GM12878 (cell line): ENCODE measurements around the gene ACAD11. TPM values are rescaled to one million over a fixed set of nuclear protein-coding genes. Genes with fewer than 3 reads are reported as not detected.

Experiments
- ATAC-seq: fragments of 200-7000 bp; cut with Tn5 transposase; 3 replicates; pipeline ENCODE4 v1.9.1; 2020; ENCODE audit warnings: mild to moderate bottlenecking, moderate library complexity
- BruUV-seq: library from RNA; stranded (reverse); fragments of 400-500 nt; replicated peaks from 2 replicates; lab custom pipeline; 2021; lab: Mats Ljungman, UMichigan
- CTCF ChIA-PET: fragments of 300-600 bp; sonication (Branson Sonifier 250); formaldehyde crosslinking; extraction: SDS; loops from one replicate; lab custom pipeline; 2021; ENCODE audit warnings: inconsistent platforms; lab: Yijun Ruan, JAX
- POLR2A ChIA-PET: fragments of 350-600 bp; formaldehyde crosslinking; extraction: SDS; loops from one replicate; lab custom pipeline; 2021; ENCODE audit warnings: inconsistent platforms; lab: Charles Lee
- RAD21 ChIA-PET: fragments of 300-600 bp; sonication (Branson Sonifier 250); formaldehyde crosslinking; loops from one replicate; lab custom pipeline; 2023; ENCODE audit warnings: antibody characterized with exemption; ENCODE audit not compliant: unreplicated experiment; lab: Charles Lee
- SMC1A ChIA-PET: fragments of 300-600 bp; sonication (Branson Sonifier 250); formaldehyde crosslinking; loops from one replicate; lab custom pipeline; 2023; ENCODE audit not compliant: unreplicated experiment, uncharacterized antibody; lab: Charles Lee
- DNase-seq: peaks from one replicate; pipeline ENCODE4 v3.0.0-alpha.2; 2011; ENCODE audit warnings: low read depth, low spot score
- FAIRE-seq: peaks from 3 replicates; lab custom pipeline; 2011; peaks lifted over from hg19 to GRCh38; lab: Jason Lieb, UNC
- H2AFZ ChIP-seq: 2 replicates; pipeline ENCODE4 v1.6.0; 2011; ENCODE audit warnings: low read depth, low read length, control low read depth; ENCODE audit not compliant: control insufficient read depth
- H3K27ac ChIP-seq: 2 replicates; pipeline ENCODE4 v1.5.1; 2011; ENCODE audit warnings: control low read depth; ENCODE audit not compliant: control insufficient read depth, insufficient read depth
- H3K27me3 ChIP-seq, 2 experiments: replicated peaks in 1 of 2; 2 replicates each; pipeline versions ENCODE4 v1.6.0 to v1.6.1; 2011; ENCODE audit warnings: low read length in 1 of 2; ENCODE audit not compliant: control insufficient read depth in 2 of 2, insufficient read depth in 2 of 2
- H3K36me3 ChIP-seq, 2 experiments: 2 replicates each; pipeline ENCODE4 v1.5.1; 2011; ENCODE audit warnings: low read length in 1 of 2; ENCODE audit not compliant: control insufficient read depth in 2 of 2, insufficient read depth in 2 of 2
- H3K4me1 ChIP-seq: 2 replicates; pipeline ENCODE4 v1.6.1; 2011; ENCODE audit warnings: mild to moderate bottlenecking, low read length, moderate library complexity, mixed read lengths; ENCODE audit not compliant: control insufficient read depth, insufficient read depth
- H3K4me2 ChIP-seq: 2 replicates; pipeline ENCODE4 v1.6.0; 2011; ENCODE audit warnings: control low read depth; ENCODE audit not compliant: control insufficient read depth, insufficient read depth
- H3K4me3 ChIP-seq: fragments of 200-600 bp; sonication (generic); 2 replicates; pipeline ENCODE4 v1.5.1; 2016
- H3K79me2 ChIP-seq: 2 replicates; pipeline ENCODE4 v1.6.0; 2011; ENCODE audit warnings: low read length; ENCODE audit not compliant: control insufficient read depth, insufficient read depth
- H3K9ac ChIP-seq: 2 replicates; pipeline ENCODE4 v1.8.0; 2011; ENCODE audit warnings: low read length, control low read depth, mixed read lengths; ENCODE audit not compliant: control insufficient read depth, insufficient read depth
- H3K9me3 ChIP-seq: replicated peaks from 3 replicates; pipeline ENCODE4 v1.5.1; 2011; ENCODE audit warnings: mild to moderate bottlenecking, low read length; ENCODE audit not compliant: control insufficient read depth, insufficient read depth
- H4K20me1 ChIP-seq: 2 replicates; pipeline ENCODE4 v1.6.0; 2011; ENCODE audit not compliant: control insufficient read depth, insufficient read depth
- BMI1 ChIP-seq: fragments of 450-650 bp; IDR thresholded peaks from 2 replicates; pipeline ENCODE4 v1.6.1; 2016; ENCODE audit warnings: mild to moderate bottlenecking, moderate library complexity, borderline replicate concordance
- BRCA1 ChIP-seq: IDR thresholded peaks from 2 replicates; pipeline ENCODE4 v1.6.1; 2011; ENCODE audit warnings: low read depth, low read length, improper control_type of control experiment
- CBX3 ChIP-seq: fragments of 200-600 bp; sonication (generic); IDR thresholded peaks from 2 replicates; pipeline ENCODE4 v1.6.1; 2016; ENCODE audit warnings: low read depth, borderline replicate concordance
- KAT2A ChIP-seq: conservative IDR thresholded peaks from 2 replicates; pipeline ENCODE4 v1.6.1; 2011; ENCODE audit warnings: low read depth, low read length; ENCODE audit not compliant: control insufficient read depth
- SMC3 ChIP-seq: IDR thresholded peaks from 2 replicates; pipeline ENCODE4 v1.6.1; 2011; ENCODE audit warnings: low read length, improper control_type of control experiment, borderline replicate concordance
- WGBS: methylation state at CpG from one replicate; pipeline ENCODE4 v1.1.6; 2016; ENCODE audit warnings: low lambda C conversion rate; ENCODE audit not compliant: insufficient replicate concordance, insufficient coverage; ENCODE audit errors: missing lambda C conversion rate; 5-methylcytosine and 5-hydroxymethylcytosine counted together
- in situ Hi-C: fragments of 300-500 bp; cut with MboI; formaldehyde crosslinking; loops from 9 replicates; pipeline ENCODE4 v1.14.3; 2018; ENCODE audit warnings: mixed read lengths
- intact Hi-C: fragments of 100-400 bp; cut with micrococcal nuclease; formaldehyde crosslinking; loops from one replicate; pipeline ENCODE4 v1.14.2; 2022; ENCODE audit not compliant: unreplicated experiment
- polyA plus RNA-seq, 11 experiments: library from polyadenylated mRNA; depleted of rRNA in 4 of 11; unstranded in 6 of 11; stranded (reverse) in 5 of 11; fragments of >200 nt; fragmentation: Nextera tagmentation in 4 of 11; fragmentation: Illumina TruSeq in 1 of 11; extraction: Ambion mirVana in 4 of 11; extraction: Trizol in 1 of 11; gene quantifications; 1 replicate in 1 of 11; 2 replicates in 10 of 11; pipeline versions ENCODE4 v1.2.1 to v1.2.3, GENCODE V29; 2011 to 2016; ENCODE audit warnings: inconsistent platforms in 2 of 11, missing spikeins in 2 of 11, low read depth in 1 of 11
- total RNA-seq, 4 experiments: library from RNA; depleted of rRNA in 3 of 4; stranded (reverse); fragments of >200 nt in 3 of 4; fragmentation: Illumina TruSeq in 1 of 4; extraction: Trizol in 1 of 4; gene quantifications; 2 replicates each; pipeline versions ENCODE4 v1.2.1 to v1.2.3, GENCODE V29; 2013 to 2021

The ACAD11 gene
- total and polyA plus RNA-seq, 10 of the 15 experiments (the other 5 are each of a cell fraction or from before 2014, with no cell fraction given), result 2.4 to 15.9 (median 10.4) TPM

DNA sequence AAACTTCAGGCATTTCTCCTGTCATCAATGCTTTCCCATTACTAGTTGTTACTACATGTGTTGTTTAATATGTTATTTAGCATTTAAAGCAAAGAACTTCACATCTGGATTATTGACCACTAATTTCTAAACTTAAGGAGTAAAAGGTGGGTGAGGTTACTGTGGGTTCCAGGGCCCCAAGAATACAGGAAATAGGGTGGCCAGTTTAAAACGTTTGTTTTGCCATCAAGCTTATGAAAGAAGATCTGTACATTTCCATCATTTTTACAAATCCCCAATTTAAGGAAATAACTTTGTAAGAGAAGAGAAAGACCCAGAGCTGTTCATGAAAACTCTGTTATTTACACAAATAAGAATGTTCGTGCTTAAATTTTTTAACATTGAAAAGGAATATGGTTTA lies 117.0 kb downstream of the ACAD11 start:
- in situ Hi-C loops, result loop anchor here (10.0 to 25.0 kb wide), 2 partner anchors 102 to 845 kb away; no protein-coding TSS in a partner anchor
- no peak for FAIRE-seq
- H3K36me3 ChIP-seq, result peaks cover 2 to 12% of the 10 kb centered on the region in 2 experiments; a peak in 3 of 4 replicates
- no peak overlapping the region for H3K9ac ChIP-seq
- ChIA-PET SMC1A (interaction anchor here (0.9 to 1.6 kb wide), 4 partner anchors 11 to 191 kb away, joined by 3 to 8 read pairs (median 3); no protein-coding TSS in a partner anchor), RAD21 (interaction anchor here (0.8 to 1.3 kb wide), 5 partner anchors 10 to 136 kb away, joined by 3 to 5 read pairs (median 3); no protein-coding TSS in a partner anchor), CTCF (interaction anchor here (0.6 to 12.1 kb wide), 3 partner anchors 99 to 157 kb away, joined by 3 to 203 read pairs (median 3); no protein-coding TSS in a partner anchor), POLR2A (interaction anchor here (0.8 kb wide), 1 partner anchor 84 kb away, joined by 4 read pairs; no protein-coding TSS in a partner anchor)
- no TSS peak for BruUV-seq
- no peaks in the 10 kb centered on the region for H4K20me1 ChIP-seq
- no peak overlapping the region for H3K4me3 ChIP-seq
- H3K4me1 ChIP-seq, result peaks cover 4% of the 10 kb centered on the region; the same call in 1 of the 2 replicates
- H3K79me2 ChIP-seq, result no peaks in the 10 kb centered on the region
- no peaks in the 10 kb centered on the region for H3K9me3 ChIP-seq
- no peak overlapping the region for H3K27ac ChIP-seq
- H2AFZ ChIP-seq, result no peak overlapping the region
- intact Hi-C loops, result no loop called here
- DNase-seq, result no peak
- H3K27me3 ChIP-seq, result no peaks in the 10 kb centered on the region
- 50% methylated on average over 2 of the region's 2 CpGs for WGBS
- no peak overlapping the region for H3K4me2 ChIP-seq
- TF ChIP-seq CBX3 (no peak), SMC3 (no peak), BMI1 (no peak), BRCA1 (no peak)
- TF ChIP-seq, all 136 proteins: peak for 0
- ATAC-seq, result no peak

- in situ Hi-C loops, result loop anchor here (10.0 to 25.0 kb wide), 2 partner anchors 105 to 848 kb away; no protein-coding TSS in a partner anchor
- H3K27me3 ChIP-seq, result no peaks in the 10 kb centered on the region
- no peak for ATAC-seq
- peaks cover 4% of the 10 kb centered on the region; the same call in 1 of the 2 replicates for H3K4me1 ChIP-seq
- no peak for FAIRE-seq
- no peak for TF ChIP-seq KAT2A
- 63% methylated on average over 3 of the region's 3 CpGs for WGBS
- RAD21 ChIA-PET, result interaction anchor here (4.3 kb wide), 1 partner anchor 103 kb away, joined by 53 read pairs; no protein-coding TSS in a partner anchor
- H3K79me2 ChIP-seq, result no peaks in the 10 kb centered on the region
- no peak overlapping the region for H3K9ac ChIP-seq
- peaks cover 2 to 17% of the 10 kb centered on the region in 2 experiments for H3K36me3 ChIP-seq
- SMC1A ChIA-PET, result interaction anchor here (1.2 kb wide), 1 partner anchor 12 kb away, joined by 3 read pairs; no protein-coding TSS in a partner anchor
- POLR2A ChIA-PET, result no interaction called here
- intact Hi-C loops, result no loop called here
- no peak overlapping the region for H3K4me3 ChIP-seq
- H2AFZ ChIP-seq, result no peak overlapping the region
- CTCF ChIA-PET, result interaction anchor here (12.1 kb wide), 1 partner anchor 101 kb away, joined by 203 read pairs; no protein-coding TSS in a partner anchor
- H3K9me3 ChIP-seq, result no peaks in the 10 kb centered on the region
- no peak for DNase-seq
- no peak overlapping the region for H3K4me2 ChIP-seq
- BruUV-seq, result no TSS peak
- no peak overlapping the region for H3K27ac ChIP-seq
- H4K20me1 ChIP-seq, result no peaks in the 10 kb centered on the region
Measured at GRCh38 chr3:132539681-132540080, 119.9 kb downstream of the ACAD11 start.
